Body of pancreas (tissue), 4 donors: ENCODE data around the gene SUPT3H.

ENCODE experiments used
- POLR2A ChIP-seq, 3 donors: fragments of 450-650 bp; IDR thresholded peaks; one replicate each; pipeline ENCODE4 v1.6.1; 2016; ENCODE audit warnings: antibody characterized with exemption in 3 of 3, mild to moderate bottlenecking in 2 of 3
- TF ChIP-seq, protein P1 (sequence below), 7 experiments: fragments of 450-650 bp in 4 of 7; fragments of 200-600 bp in 3 of 7; sonication (generic) in 3 of 7; IDR thresholded peaks; one replicate each; pipeline ENCODE4 v1.5.1; 2016 to 2019; ENCODE audit warnings: antibody characterized with exemption in 7 of 7

DNA sequence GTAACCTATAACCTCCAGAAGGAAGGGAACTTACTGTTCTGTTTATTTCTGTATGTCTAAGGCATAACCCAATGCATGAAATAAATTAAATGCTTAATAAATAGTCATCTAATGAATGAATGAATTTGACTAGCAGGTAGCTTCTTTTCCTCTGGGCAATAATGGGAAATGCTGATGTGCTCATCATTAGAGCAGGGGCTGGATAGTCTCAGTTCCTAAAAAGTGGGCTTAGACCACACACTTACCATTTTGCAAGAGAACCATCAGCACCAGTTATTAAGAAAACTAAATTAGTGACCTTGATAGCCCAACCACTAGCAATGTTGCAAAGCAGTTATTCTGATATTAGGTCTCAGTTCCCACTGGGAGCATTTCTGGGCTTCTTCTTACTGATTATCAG, 540.5 kb downstream of the SUPT3H start:
- TF ChIP-seq, protein P1, sequence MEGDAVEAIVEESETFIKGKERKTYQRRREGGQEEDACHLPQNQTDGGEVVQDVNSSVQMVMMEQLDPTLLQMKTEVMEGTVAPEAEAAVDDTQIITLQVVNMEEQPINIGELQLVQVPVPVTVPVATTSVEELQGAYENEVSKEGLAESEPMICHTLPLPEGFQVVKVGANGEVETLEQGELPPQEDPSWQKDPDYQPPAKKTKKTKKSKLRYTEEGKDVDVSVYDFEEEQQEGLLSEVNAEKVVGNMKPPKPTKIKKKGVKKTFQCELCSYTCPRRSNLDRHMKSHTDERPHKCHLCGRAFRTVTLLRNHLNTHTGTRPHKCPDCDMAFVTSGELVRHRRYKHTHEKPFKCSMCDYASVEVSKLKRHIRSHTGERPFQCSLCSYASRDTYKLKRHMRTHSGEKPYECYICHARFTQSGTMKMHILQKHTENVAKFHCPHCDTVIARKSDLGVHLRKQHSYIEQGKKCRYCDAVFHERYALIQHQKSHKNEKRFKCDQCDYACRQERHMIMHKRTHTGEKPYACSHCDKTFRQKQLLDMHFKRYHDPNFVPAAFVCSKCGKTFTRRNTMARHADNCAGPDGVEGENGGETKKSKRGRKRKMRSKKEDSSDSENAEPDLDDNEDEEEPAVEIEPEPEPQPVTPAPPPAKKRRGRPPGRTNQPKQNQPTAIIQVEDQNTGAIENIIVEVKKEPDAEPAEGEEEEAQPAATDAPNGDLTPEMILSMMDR (IDR thresholded peaks at IDR 0.05): no peak
- no peak for TF ChIP-seq POLR2A (IDR thresholded peaks at IDR 0.05)
